Measurements from ENCODE around the gene TNFAIP8L2.
"Not testable (repeated sequence)": the region's sequence is repeated elsewhere in the genome, so short reads cannot be mapped to it uniquely, and the experiment has no call there.

The TNFAIP8L2 gene

GRCh38 chr1:151193304-151193703 is 36.9 kb downstream of the TNFAIP8L2 start:
- no peak for DNase-seq

- DNase-seq = no peak
Observed at GRCh38 chr1:151193856-151194255, 37.4 kb downstream of the TNFAIP8L2 start.

GRCh38 chr1:151194894-151195594 is 38.6 kb downstream of the TNFAIP8L2 start:
- DNase-seq = not testable (repeated sequence)

GRCh38 chr1:151196292-151196800 is 39.9 kb downstream of the TNFAIP8L2 start:
- peak; percentile 50 to 54 for DNase-seq

- DNase-seq = peak in 1 of 2 experiments; percentile 25
Observed at GRCh38 chr1:151197863-151198253, 41.4 kb downstream of the TNFAIP8L2 start.

GRCh38 chr1:151198254-151199127 is 42.0 kb downstream of the TNFAIP8L2 start, which contains the start of gene PIP5K1A:
PIP5K1A (plus strand) TSS chr1:151198552; CDS start chr1:151198997, 445 bp downstream.
- peak; percentile 98 for DNase-seq

GRCh38 chr1:151199873-151200581 is 43.6 kb downstream of the TNFAIP8L2 start:
- peak in 1 of 2 experiments; percentile 43 for DNase-seq

GRCh38 chr1:151205381-151205965 is 49.0 kb downstream of the TNFAIP8L2 start:
- DNase-seq = not testable (repeated sequence)

All from activated T-cell treated with anti-CD3 and anti-CD28 coated beads, Interleukin-2, amount 50 U/mL, for 48 hours (primary cell).